GM23338 (cell line): ENCODE data around the gene CFAP100. TPM values are rescaled to one million over a fixed set of nuclear protein-coding genes. Genes with fewer than 3 reads are reported as not detected.

ENCODE experiments used
- ATAC-seq: fragments of 200-7000 bp; cut with Tn5 transposase; 3 replicates; pipeline ENCODE4 v1.9.1; 2020
- DNase-seq: peaks from one replicate; pipeline ENCODE4 v3.0.0-alpha.2; 2015; ENCODE audit warnings: low spot score
- H2AFZ ChIP-seq: fragments of 200-600 bp; sonication (generic); 2 replicates; pipeline ENCODE4 v1.8.0; 2016; ENCODE audit warnings: antibody characterized with exemption, mild to moderate bottlenecking, moderate library complexity
- H3F3A ChIP-seq: fragments of 200-600 bp; sonication (generic); replicated peaks from 2 replicates; pipeline ENCODE4 v1.8.0; 2017; ENCODE audit warnings: antibody characterized with exemption, mixed run types, low read depth
- H3K27ac ChIP-seq: fragments of 200-600 bp; sonication (generic); 2 replicates; pipeline ENCODE4 v1.6.1; 2016; ENCODE audit warnings: low read depth
- H3K27me3 ChIP-seq: fragments of 200-600 bp; sonication (generic); 2 replicates; pipeline ENCODE4 v1.8.0; 2016; ENCODE audit warnings: mild to moderate bottlenecking, mixed run types, moderate library complexity; ENCODE audit not compliant: insufficient read depth
- H3K36me3 ChIP-seq: fragments of 200-600 bp; sonication (generic); 2 replicates; pipeline ENCODE4 v1.8.0; 2016; ENCODE audit warnings: mild to moderate bottlenecking; ENCODE audit not compliant: insufficient read depth
- H3K4me1 ChIP-seq: fragments of 200-600 bp; sonication (generic); 2 replicates; pipeline ENCODE4 v1.8.0; 2016; ENCODE audit warnings: mild to moderate bottlenecking, moderate library complexity; ENCODE audit not compliant: insufficient read depth
- H3K4me2 ChIP-seq: fragments of 200-600 bp; sonication (generic); 2 replicates; pipeline ENCODE4 v1.7.1; 2017; ENCODE audit warnings: mixed run types
- H3K4me3 ChIP-seq: fragments of 200-600 bp; sonication (generic); 2 replicates; pipeline ENCODE4 v1.6.1; 2016; ENCODE audit warnings: mixed run types
- H3K79me2 ChIP-seq: fragments of 200-600 bp; sonication (generic); replicated peaks from 2 replicates; pipeline ENCODE4 v1.8.0; 2017; ENCODE audit warnings: mild to moderate bottlenecking; ENCODE audit not compliant: insufficient read depth
- H3K9me2 ChIP-seq: fragments of 200-600 bp; sonication (generic); 2 replicates; pipeline ENCODE4 v1.8.0; 2017; ENCODE audit not compliant: insufficient read depth
- H4K20me1 ChIP-seq: fragments of 200-600 bp; sonication (generic); replicated peaks from 2 replicates; pipeline ENCODE4 v1.8.0; 2017; ENCODE audit warnings: mild to moderate bottlenecking; ENCODE audit not compliant: insufficient read depth
- H3K27ac Mint-ChIP-seq: 2 replicates; pipeline ENCODE4 v1.8.0; 2020; ENCODE audit warnings: inconsistent platforms, mild to moderate bottlenecking, moderate library complexity, mixed read lengths
- H3K27me3 Mint-ChIP-seq: 3 replicates; pipeline ENCODE4 v1.8.0; 2022; ENCODE audit warnings: low read depth, mild to moderate bottlenecking, moderate library complexity, mixed read lengths, inconsistent platforms; ENCODE audit not compliant: insufficient read depth, poor library complexity
- H3K36me3 Mint-ChIP-seq: 3 replicates; pipeline ENCODE4 v1.8.0; 2021; ENCODE audit warnings: low read depth, mild to moderate bottlenecking, inconsistent platforms, moderate library complexity, mixed read lengths
- H3K4me1 Mint-ChIP-seq: 3 replicates; pipeline ENCODE4 v1.8.0; 2020; ENCODE audit warnings: mild to moderate bottlenecking, inconsistent platforms, mixed read lengths
- H3K4me3 Mint-ChIP-seq: 3 replicates; pipeline ENCODE4 v1.8.0; 2021; ENCODE audit warnings: moderate library complexity, mild to moderate bottlenecking, inconsistent platforms, mixed read lengths
- H3K9me3 Mint-ChIP-seq: 3 replicates; pipeline ENCODE4 v1.8.0; 2020; ENCODE audit warnings: moderate library complexity, mild to moderate bottlenecking, inconsistent platforms, mixed read lengths
- CREB1 ChIP-seq: fragments of 250-450 bp; sonication (Bioruptor Pico); IDR thresholded peaks from 2 replicates; pipeline ENCODE4 v1.5.0; 2020; ENCODE audit warnings: low read depth, mild to moderate bottlenecking, moderate library complexity
- ETS1 ChIP-seq: IDR thresholded peaks from 2 replicates; pipeline ENCODE4 v1.6.1; 2016; ENCODE audit warnings: antibody characterized with exemption
- JUNB ChIP-seq: IDR thresholded peaks from one replicate; pipeline ENCODE4 v1.6.1; 2016; ENCODE audit warnings: antibody characterized with exemption; ENCODE audit not compliant: unreplicated experiment
- NANOG ChIP-seq: IDR thresholded peaks from 2 replicates; pipeline ENCODE4 v1.6.1; 2016; ENCODE audit warnings: antibody characterized with exemption, borderline replicate concordance
- POLR2AphosphoS5 ChIP-seq: IDR thresholded peaks from 2 replicates; pipeline ENCODE4 v1.6.1; 2016; ENCODE audit warnings: antibody characterized with exemption, low read depth
- ZNF331 ChIP-seq: fragments of 250-450 bp; sonication (Bioruptor Pico); IDR thresholded peaks from 2 replicates; pipeline ENCODE4 v1.5.0; 2020; ENCODE audit warnings: low read depth, mild to moderate bottlenecking, moderate library complexity
- long read RNA-seq: library from polyadenylated mRNA; unstranded; transcript quantifications from one replicate; pipeline ENCODE4 v2.0.0, GENCODE V29; 2020; ENCODE audit not compliant: unreplicated experiment
- polyA plus RNA-seq: library from polyadenylated mRNA; unstranded; fragments of >200 nt; fragmentation: Nextera tagmentation; extraction: Ambion mirVana; gene quantifications from 2 replicates; pipeline ENCODE4 v1.2.1, GENCODE V29; 2016
- total RNA-seq: library from RNA; depleted of rRNA; stranded (reverse); fragments of >200 nt; shearing (Covaris generic); gene quantifications from 2 replicates; pipeline ENCODE4 v1.2.3, GENCODE V29; 2014; rRNA removed
- TF ChIP-seq, protein P1 (sequence below): fragments of 250-450 bp; sonication (Bioruptor Pico); IDR thresholded peaks from 2 replicates; pipeline ENCODE4 v1.5.0; 2020; ENCODE audit warnings: mild to moderate bottlenecking, moderate library complexity

The CFAP100 gene
- total RNA-seq = 0.07 TPM in 1 of 2 replicates, not detected in the other
- polyA plus RNA-seq = not detected in 2 replicates
- long read RNA-seq, partial matches to known transcripts = 1 of 1 reads
- long read RNA-seq, other reads (novel, unspliced or antisense) = 0 of 1 reads

- Histone ChIP-seq H3K9me2 (no peaks in the 10 kb centered on the region), H3K36me3 (no peaks in the 10 kb centered on the region), H3K4me1 (peaks cover 4% of the 10 kb centered on the region; the same call in 1 of the 2 replicates), H3K27ac (no peak within 1 kb of the TSS), H3F3A (no peaks in the 10 kb centered on the region), H3K79me2 (no peaks in the 10 kb centered on the region), H4K20me1 (no peaks in the 10 kb centered on the region), H3K4me3 (peak within 1 kb of the TSS; percentile 60), H3K4me2 (peak within 1 kb of the TSS; percentile 82), H3K27me3 (peaks cover 42% of the 10 kb centered on the region), H2AFZ (peak within 1 kb of the TSS; percentile 99)
- Mint-ChIP-seq H3K27me3 (peaks cover 32% of the 10 kb centered on the region), H3K4me3 (peak within 1 kb of the TSS; percentile 63), H3K9me3 (no peaks in the 10 kb centered on the region), H3K36me3 (no peaks in the 10 kb centered on the region; the same call in 2 of the 3 replicates), H3K27ac (no peak within 1 kb of the TSS), H3K4me1 (peaks cover 11% of the 10 kb centered on the region)
- peak; percentile 95 for DNase-seq
- no peak for TF ChIP-seq POLR2AphosphoS5
- TF ChIP-seq CREB1 (CRISPR knock-in tag) = peak; percentile 66
- TF ChIP-seq ETS1 = no peak
- TF ChIP-seq NANOG = no peak
- ATAC-seq = peak; percentile 92
Measured at GRCh38 chr3:126394179-126394976, at the start of gene CFAP100. Gene CFAP100 (plus strand): TSS chr3:126394909. CDS start chr3:126396001, 1,092 bp downstream.

DNA sequence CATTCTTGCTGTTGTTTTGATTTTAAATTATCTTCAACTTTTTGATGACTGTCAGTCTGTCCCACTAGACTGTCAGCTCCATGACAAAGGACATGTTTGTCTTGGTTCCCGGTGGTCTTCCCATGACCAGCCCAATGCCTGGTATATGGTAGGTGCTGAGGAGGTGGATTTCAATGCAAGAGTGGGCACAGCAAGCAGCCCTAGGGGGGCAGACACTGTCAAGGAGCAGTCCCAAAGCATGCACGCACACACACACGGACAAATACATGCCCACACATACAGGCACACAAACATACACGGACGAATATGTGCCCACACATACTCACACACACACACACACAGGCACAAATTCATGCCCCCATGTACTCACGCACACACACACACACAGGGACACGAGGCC, 49.5 kb upstream of the CFAP100 start:
- Mint-ChIP-seq H3K27ac (no peak overlapping the region), H3K4me1 (peaks cover 9% of the 10 kb centered on the region)

More for the DNA sequence above, 49.5 kb upstream of the CFAP100 start:
- H3K36me3 Mint-ChIP-seq = peaks cover 13% of the 10 kb centered on the region; the same call in 2 of the 3 replicates
- Histone ChIP-seq H4K20me1 (no peaks in the 10 kb centered on the region; the same call in 1 of the 2 replicates), H3K27ac (no peak overlapping the region), H3K36me3 (no peaks in the 10 kb centered on the region), H3K79me2 (no peaks in the 10 kb centered on the region), H3K4me1 (no peaks in the 10 kb centered on the region), H3K27me3 (no peaks in the 10 kb centered on the region), H3K4me2 (no peak overlapping the region), H3K9me2 (no peaks in the 10 kb centered on the region), H2AFZ (no peak overlapping the region), H3K4me3 (no peak overlapping the region), H3F3A (no peaks in the 10 kb centered on the region)
- TF ChIP-seq CREB1 (CRISPR knock-in tag) (no peak), ZNF331 (no peak), JUNB (no peak)
- TF ChIP-seq, protein P1, sequence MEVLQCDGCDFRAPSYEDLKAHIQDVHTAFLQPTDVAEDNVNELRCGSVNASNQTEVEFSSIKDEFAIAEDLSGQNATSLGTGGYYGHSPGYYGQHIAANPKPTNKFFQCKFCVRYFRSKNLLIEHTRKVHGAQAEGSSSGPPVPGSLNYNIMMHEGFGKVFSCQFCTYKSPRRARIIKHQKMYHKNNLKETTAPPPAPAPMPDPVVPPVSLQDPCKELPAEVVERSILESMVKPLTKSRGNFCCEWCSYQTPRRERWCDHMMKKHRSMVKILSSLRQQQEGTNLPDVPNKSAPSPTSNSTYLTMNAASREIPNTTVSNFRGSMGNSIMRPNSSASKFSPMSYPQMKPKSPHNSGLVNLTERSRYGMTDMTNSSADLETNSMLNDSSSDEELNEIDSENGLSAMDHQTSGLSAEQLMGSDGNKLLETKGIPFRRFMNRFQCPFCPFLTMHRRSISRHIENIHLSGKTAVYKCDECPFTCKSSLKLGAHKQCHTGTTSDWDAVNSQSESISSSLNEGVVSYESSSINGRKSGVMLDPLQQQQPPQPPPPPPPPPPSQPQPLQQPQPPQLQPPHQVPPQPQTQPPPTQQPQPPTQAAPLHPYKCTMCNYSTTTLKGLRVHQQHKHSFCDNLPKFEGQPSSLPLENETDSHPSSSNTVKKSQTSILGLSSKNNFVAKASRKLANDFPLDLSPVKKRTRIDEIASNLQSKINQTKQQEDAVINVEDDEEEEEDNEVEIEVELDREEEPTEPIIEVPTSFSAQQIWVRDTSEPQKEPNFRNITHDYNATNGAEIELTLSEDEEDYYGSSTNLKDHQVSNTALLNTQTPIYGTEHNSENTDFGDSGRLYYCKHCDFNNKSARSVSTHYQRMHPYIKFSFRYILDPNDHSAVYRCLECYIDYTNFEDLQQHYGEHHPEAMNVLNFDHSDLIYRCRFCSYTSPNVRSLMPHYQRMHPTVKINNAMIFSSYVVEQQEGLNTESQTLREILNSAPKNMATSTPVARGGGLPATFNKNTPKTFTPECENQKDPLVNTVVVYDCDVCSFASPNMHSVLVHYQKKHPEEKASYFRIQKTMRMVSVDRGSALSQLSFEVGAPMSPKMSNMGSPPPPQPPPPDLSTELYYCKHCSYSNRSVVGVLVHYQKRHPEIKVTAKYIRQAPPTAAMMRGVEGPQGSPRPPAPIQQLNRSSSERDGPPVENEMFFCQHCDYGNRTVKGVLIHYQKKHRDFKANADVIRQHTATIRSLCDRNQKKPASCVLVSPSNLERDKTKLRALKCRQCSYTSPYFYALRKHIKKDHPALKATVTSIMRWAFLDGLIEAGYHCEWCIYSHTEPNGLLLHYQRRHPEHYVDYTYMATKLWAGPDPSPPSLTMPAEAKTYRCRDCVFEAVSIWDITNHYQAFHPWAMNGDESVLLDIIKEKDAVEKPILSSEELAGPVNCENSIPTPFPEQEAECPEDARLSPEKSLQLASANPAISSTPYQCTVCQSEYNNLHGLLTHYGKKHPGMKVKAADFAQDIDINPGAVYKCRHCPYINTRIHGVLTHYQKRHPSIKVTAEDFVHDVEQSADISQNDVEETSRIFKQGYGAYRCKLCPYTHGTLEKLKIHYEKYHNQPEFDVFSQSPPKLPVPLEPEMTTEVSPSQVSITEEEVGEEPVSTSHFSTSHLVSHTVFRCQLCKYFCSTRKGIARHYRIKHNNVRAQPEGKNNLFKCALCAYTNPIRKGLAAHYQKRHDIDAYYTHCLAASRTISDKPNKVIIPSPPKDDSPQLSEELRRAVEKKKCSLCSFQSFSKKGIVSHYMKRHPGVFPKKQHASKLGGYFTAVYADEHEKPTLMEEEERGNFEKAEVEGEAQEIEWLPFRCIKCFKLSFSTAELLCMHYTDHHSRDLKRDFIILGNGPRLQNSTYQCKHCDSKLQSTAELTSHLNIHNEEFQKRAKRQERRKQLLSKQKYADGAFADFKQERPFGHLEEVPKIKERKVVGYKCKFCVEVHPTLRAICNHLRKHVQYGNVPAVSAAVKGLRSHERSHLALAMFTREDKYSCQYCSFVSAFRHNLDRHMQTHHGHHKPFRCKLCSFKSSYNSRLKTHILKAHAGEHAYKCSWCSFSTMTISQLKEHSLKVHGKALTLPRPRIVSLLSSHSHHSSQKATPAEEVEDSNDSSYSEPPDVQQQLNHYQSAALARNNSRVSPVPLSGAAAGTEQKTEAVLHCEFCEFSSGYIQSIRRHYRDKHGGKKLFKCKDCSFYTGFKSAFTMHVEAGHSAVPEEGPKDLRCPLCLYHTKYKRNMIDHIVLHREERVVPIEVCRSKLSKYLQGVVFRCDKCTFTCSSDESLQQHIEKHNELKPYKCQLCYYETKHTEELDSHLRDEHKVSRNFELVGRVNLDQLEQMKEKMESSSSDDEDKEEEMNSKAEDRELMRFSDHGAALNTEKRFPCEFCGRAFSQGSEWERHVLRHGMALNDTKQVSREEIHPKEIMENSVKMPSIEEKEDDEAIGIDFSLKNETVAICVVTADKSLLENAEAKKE (CRISPR knock-in tag) = no peak
- no peaks in the 10 kb centered on the region for H3K9me3 Mint-ChIP-seq
- ATAC-seq (no peak), DNase-seq (no peak)
- H3K4me3 Mint-ChIP-seq = no peak overlapping the region
- peaks cover 16% of the 10 kb centered on the region for H3K27me3 Mint-ChIP-seq
